HUES6 (cell line): ENCODE measurements around the gene SLC44A3.
A peak's percentile ranks its signal among the peaks of the same experiment; 100 is the strongest.
"Not testable (repeated sequence)": the region's sequence is repeated elsewhere in the genome, so short reads cannot be mapped to it uniquely, and the experiment has no call there.

ENCODE experiments used
- H3K27ac ChIP-seq: 2 replicates; pipeline ENCODE4 v1.7.0; 2013; ENCODE audit warnings: low read depth, mild to moderate bottlenecking, low read length, inconsistent platforms
- H3K27me3 ChIP-seq: 2 replicates; pipeline ENCODE4 v1.6.1; 2013; ENCODE audit warnings: low read length; ENCODE audit not compliant: control insufficient read depth, insufficient read depth
- H3K36me3 ChIP-seq: 2 replicates; pipeline ENCODE4 v1.6.1; 2013; ENCODE audit warnings: low read length; ENCODE audit not compliant: control insufficient read depth, insufficient read depth
- H3K4me1 ChIP-seq: 2 replicates; pipeline ENCODE4 v1.6.1; 2013; ENCODE audit warnings: low read length; ENCODE audit not compliant: control insufficient read depth, insufficient read depth
- H3K4me3 ChIP-seq: 2 replicates; pipeline ENCODE4 v1.5.1; 2013; ENCODE audit warnings: low read depth, low read length
- H3K9ac ChIP-seq: one replicate; pipeline ENCODE4 v1.6.1; 2013; ENCODE audit warnings: mild to moderate bottlenecking, low read length
- H3K9me3 ChIP-seq: 2 replicates; pipeline ENCODE4 v1.6.1; 2013; ENCODE audit warnings: low read depth, low read length; ENCODE audit not compliant: control insufficient read depth, insufficient read depth

Gene SLC44A3

GRCh38 chr1:94934551-94934950 is 114.4 kb downstream of the SLC44A3 start:
- H3K27ac ChIP-seq = no peak overlapping the region
- peaks cover 35% of the 10 kb centered on the region for H3K4me1 ChIP-seq
- H3K27me3 ChIP-seq = no peaks in the 10 kb centered on the region

GRCh38 chr1:94935034-94935433 is 114.9 kb downstream of the SLC44A3 start:
- no peaks in the 10 kb centered on the region for H3K9me3 ChIP-seq
- no peaks in the 10 kb centered on the region for H3K27me3 ChIP-seq
- H3K36me3 ChIP-seq = peaks cover 10% of the 10 kb centered on the region; the same call in 1 of the 2 replicates
- H3K9ac ChIP-seq = no peak overlapping the region
- no peak overlapping the region for H3K4me3 ChIP-seq
- H3K4me1 ChIP-seq = peaks cover 30% of the 10 kb centered on the region
- H3K27ac ChIP-seq = no peak overlapping the region

More at GRCh38 chr1:94934551-94934950, 114.4 kb downstream of the SLC44A3 start:
- H3K9ac ChIP-seq = no peak overlapping the region
- no peak overlapping the region for H3K4me3 ChIP-seq
- peaks cover 10% of the 10 kb centered on the region; the same call in 1 of the 2 replicates for H3K36me3 ChIP-seq
- H3K9me3 ChIP-seq = no peaks in the 10 kb centered on the region

DNA sequence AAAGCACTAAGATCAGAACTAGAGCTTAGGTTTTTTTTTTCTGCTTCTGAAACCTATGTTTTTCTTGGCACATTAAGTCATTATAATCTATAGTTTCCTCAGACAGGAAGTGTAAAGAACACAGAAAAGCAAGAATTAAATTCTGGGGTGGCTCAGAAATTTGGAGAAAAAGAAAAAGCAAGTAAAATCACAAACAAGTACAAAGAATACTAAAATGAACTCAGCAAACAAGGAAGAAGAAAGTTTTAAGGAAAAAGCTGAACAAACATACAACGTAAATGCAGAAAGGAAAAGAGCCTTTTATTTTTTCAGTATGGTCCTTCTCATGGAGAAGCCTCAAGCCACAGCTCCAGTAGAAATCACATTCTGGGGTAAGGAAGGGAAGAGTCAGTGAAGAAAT is 115.3 kb downstream of the SLC44A3 start:
- H3K27ac ChIP-seq = no peak overlapping the region
- no peaks in the 10 kb centered on the region for H3K27me3 ChIP-seq

DNA sequence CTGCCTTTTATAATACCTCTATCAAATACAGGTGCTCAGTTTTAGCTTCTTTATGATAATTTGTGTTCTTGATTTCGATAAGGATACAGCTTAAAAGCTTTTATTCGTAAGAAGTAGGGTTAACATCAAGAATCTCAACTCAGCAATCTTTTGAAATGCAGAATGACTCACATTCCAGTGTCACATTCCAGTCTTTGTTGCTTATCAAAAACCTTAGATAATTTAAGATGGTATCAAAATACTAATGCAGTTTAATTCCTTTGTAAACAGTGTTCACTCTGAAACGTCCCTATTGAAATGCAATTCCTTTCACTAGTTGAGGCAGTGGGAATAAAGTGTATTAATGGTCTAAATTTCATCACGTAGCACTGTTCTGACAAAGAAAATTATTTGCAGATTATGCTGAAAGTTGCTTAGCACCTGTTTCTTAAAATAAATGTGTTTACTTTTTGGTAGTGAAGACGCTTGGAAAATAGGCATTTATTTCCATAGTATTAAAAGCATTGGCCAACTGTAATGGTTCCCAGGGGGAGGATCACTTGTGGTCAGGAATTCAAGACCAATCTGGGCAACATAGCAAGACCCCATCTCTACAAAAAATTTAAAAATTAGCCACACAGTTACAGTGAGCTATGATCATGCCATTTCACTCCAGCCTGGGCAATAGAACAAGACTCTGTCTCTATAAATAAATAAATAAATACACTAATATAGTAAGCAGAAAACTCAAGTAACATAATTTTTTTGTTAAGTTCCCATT is 116.9 kb downstream of the SLC44A3 start:
- Histone ChIP-seq H3K27me3 (no peaks in the 10 kb centered on the region), H3K4me3 (no peak overlapping the region; the same call in 1 of the 2 replicates), H3K36me3 (peaks cover 10% of the 10 kb centered on the region; the same call in 1 of the 2 replicates), H3K9me3 (no peaks in the 10 kb centered on the region), H3K4me1 (peaks cover 30% of the 10 kb centered on the region), H3K9ac (no peak overlapping the region), H3K27ac (peak overlapping the region; percentile 53; the same call in 1 of the 2 replicates)

More for the DNA sequence above, 115.3 kb downstream of the SLC44A3 start:
- peaks cover 30% of the 10 kb centered on the region for H3K4me1 ChIP-seq
- H3K4me3 ChIP-seq = no peak overlapping the region
- H3K9me3 ChIP-seq = no peaks in the 10 kb centered on the region
- H3K36me3 ChIP-seq = peaks cover 10% of the 10 kb centered on the region; the same call in 1 of the 2 replicates
- no peak overlapping the region for H3K9ac ChIP-seq

- no peak overlapping the region for H3K9ac ChIP-seq
- H3K27ac ChIP-seq = no peak overlapping the region
- H3K36me3 ChIP-seq = peaks cover 9% of the 10 kb centered on the region; the same call in 1 of the 2 replicates
- H3K4me1 ChIP-seq = peaks cover 30% of the 10 kb centered on the region
- no peaks in the 10 kb centered on the region for H3K27me3 ChIP-seq
- no peak overlapping the region for H3K4me3 ChIP-seq
- H3K9me3 ChIP-seq = no peaks in the 10 kb centered on the region
Measured at GRCh38 chr1:94937820-94938219, 117.7 kb downstream of the SLC44A3 start.

DNA sequence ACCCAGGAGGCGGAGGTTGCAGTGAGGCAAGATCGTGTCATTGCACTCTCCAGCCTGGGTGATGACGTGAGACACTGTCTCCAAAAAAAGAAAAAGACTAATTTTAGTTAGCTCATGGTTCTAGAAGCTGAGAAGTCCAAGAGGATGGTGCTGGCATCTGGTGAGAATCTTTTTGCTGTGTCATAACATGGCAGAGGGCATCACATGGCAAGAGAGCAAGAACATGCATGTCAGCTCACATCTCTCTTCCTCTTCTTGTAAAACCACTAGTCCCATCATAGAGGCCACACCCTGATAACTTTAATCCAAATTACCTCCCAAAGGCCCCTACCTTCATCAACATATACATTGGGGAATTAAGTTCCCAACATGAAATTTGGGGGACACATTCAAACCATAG is 120.6 kb downstream of the SLC44A3 start:
- Histone ChIP-seq H3K4me1 (peaks cover 19% of the 10 kb centered on the region), H3K9ac (no peak overlapping the region), H3K27me3 (no peaks in the 10 kb centered on the region), H3K9me3 (no peaks in the 10 kb centered on the region), H3K27ac (no peak overlapping the region), H3K36me3 (no peaks in the 10 kb centered on the region), H3K4me3 (no peak overlapping the region)

DNA sequence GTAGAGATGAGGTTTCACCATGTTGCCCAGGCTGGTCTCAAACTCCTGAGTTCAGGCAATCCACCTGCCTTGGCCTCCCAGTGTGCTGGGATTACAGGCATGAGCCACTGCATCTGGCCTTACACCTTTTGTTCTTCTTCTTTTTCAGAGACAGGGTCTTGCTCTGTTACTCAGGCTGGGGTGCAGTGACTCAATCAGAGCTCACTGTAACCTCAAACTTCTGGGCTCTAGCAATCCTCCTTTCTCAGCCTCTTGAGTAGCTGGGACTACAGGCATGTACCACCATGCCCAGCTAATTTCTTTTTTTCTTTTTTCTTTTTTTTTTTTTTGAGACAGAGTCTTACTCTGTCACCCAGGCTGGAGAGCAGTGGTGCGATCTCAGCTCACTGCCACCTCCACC is 121.3 kb downstream of the SLC44A3 start:
- not testable (repeated sequence) for H3K9me3 ChIP-seq, H3K27me3 ChIP-seq, H3K9ac ChIP-seq, H3K27ac ChIP-seq, H3K36me3 ChIP-seq, H3K4me3 ChIP-seq
- peaks cover 12% of the 10 kb centered on the region for H3K4me1 ChIP-seq

GRCh38 chr1:94942171-94943128 is 122.3 kb downstream of the SLC44A3 start:
- Histone ChIP-seq H3K27ac (no peak overlapping the region), H3K4me3 (no peak overlapping the region), H3K27me3 (no peaks in the 10 kb centered on the region), H3K36me3 (no peaks in the 10 kb centered on the region), H3K4me1 (peaks cover 5% of the 10 kb centered on the region; the same call in 1 of the 2 replicates), H3K9ac (no peak overlapping the region), H3K9me3 (no peaks in the 10 kb centered on the region)
